Sigmoid colon (tissue), 4 donors: ENCODE measurements around the gene STRIP1.

Source experiments
- EP300 ChIP-seq, 4 donors: sonication (generic); formaldehyde crosslinking; IDR thresholded peaks; one replicate each; pipeline ENCODE4 v1.6.1; 2017; ENCODE audit warnings: antibody characterized with exemption in 4 of 4
- POLR2AphosphoS5 ChIP-seq, 4 donors: sonication (generic); formaldehyde crosslinking; IDR thresholded peaks; one replicate each; pipeline ENCODE4 v1.6.1; 2017; ENCODE audit warnings: antibody characterized with exemption in 4 of 4
- TF ChIP-seq, protein P1 (sequence below), 4 experiments: fragments of 450-650 bp in 3 of 4; fragments of 200-600 bp in 1 of 4; IDR thresholded peaks; one replicate each; pipeline ENCODE4 v1.5.1; 2016 to 2019; ENCODE audit warnings: antibody characterized with exemption in 4 of 4, mild to moderate bottlenecking in 3 of 4, moderate library complexity in 2 of 4

DNA sequence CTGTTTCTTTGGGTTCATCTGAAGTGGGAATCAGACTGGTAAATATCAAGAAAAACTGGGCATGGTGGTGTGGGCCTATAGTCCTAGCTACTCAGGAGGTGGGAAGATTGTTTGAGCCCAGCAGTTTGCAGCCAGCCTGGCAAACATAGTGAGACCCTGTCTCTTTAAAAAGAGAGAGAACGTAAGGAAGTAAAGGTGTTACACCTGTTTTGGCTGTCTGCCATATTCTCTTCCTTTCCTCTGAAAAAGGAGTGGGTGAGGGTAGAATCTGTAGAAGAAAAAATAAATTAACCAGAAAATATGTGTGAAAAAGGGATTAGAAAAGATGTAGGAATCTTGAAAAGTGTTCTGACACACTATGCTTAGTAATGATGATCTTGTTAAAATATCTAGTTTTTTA is 29.8 kb upstream of the STRIP1 start:
- TF ChIP-seq, protein P1, sequence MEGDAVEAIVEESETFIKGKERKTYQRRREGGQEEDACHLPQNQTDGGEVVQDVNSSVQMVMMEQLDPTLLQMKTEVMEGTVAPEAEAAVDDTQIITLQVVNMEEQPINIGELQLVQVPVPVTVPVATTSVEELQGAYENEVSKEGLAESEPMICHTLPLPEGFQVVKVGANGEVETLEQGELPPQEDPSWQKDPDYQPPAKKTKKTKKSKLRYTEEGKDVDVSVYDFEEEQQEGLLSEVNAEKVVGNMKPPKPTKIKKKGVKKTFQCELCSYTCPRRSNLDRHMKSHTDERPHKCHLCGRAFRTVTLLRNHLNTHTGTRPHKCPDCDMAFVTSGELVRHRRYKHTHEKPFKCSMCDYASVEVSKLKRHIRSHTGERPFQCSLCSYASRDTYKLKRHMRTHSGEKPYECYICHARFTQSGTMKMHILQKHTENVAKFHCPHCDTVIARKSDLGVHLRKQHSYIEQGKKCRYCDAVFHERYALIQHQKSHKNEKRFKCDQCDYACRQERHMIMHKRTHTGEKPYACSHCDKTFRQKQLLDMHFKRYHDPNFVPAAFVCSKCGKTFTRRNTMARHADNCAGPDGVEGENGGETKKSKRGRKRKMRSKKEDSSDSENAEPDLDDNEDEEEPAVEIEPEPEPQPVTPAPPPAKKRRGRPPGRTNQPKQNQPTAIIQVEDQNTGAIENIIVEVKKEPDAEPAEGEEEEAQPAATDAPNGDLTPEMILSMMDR (IDR thresholded peaks at IDR 0.05) = no peak
- TF ChIP-seq POLR2AphosphoS5 (IDR thresholded peaks at IDR 0.05) (no peak), EP300 (IDR thresholded peaks at IDR 0.05) (no peak)
